ENCODE measurements around the gene ZNF23. TPM values are rescaled to one million over a fixed set of nuclear protein-coding genes. Genes with fewer than 3 reads are reported as not detected.

The ZNF23 gene
- total and polyA plus RNA-seq, 3 experiments from 2014 or later: 8.2 to 9.4 (median 9.2) TPM

DNA sequence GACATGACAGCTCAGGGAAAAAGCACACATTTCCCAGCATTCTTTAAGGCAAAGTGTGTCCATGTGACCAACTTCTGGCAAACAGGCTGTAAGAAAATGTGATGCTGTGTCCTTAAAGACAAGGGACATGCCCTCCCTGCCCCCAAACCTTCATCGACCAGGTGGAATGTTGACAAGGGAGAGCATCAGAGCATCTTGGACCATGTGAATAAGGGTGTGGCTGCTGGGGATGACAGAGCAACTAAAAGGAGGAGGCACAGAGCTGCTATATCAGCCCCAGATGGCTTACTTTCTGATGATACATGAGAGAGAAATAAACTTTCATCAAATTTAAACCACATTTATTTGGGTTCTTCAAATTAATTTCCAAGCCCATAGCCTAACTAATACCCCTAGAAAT is 2.2 kb upstream of the ZNF23 start:
- H3K36me3 Mint-ChIP-seq: peaks cover 0 to 9% (median 2%) of the 10 kb centered on the region in 3 donors
- peaks cover 9% of the 10 kb centered on the region for H3K4me1 ChIP-seq (ENCODE audit: insufficient read depth, low read length)
- H3K9me3 Mint-ChIP-seq: no peaks in the 10 kb centered on the region
- no peaks in the 10 kb centered on the region for H3K9me3 ChIP-seq (ENCODE audit: low read length)
- peaks cover 0 to 2% of the 10 kb centered on the region in 2 donors for H3K27me3 Mint-ChIP-seq
- H3K36me3 ChIP-seq (ENCODE audit: insufficient read depth, low read length): no peaks in the 10 kb centered on the region
- H3K4me3 Mint-ChIP-seq: peak overlapping the region in 2 of 7 donors; percentile 80 to 84
- POLR2A ChIA-PET: no interaction called here
- no peak for DNase-seq
- no peak overlapping the region for H3K27ac ChIP-seq (ENCODE audit: low read depth, low read length)
- H3K4me3 ChIP-seq (ENCODE audit: low read length): no peak overlapping the region
- H3K27ac Mint-ChIP-seq: peak overlapping the region in 1 of 8 donors; percentile 27
- no peaks in the 10 kb centered on the region for H3K27me3 ChIP-seq (ENCODE audit: insufficient read depth, low read length, poor library complexity, severe bottlenecking)
- H3K4me1 Mint-ChIP-seq: peaks cover 18 to 37% (median 32%) of the 10 kb centered on the region in 3 donors
- CTCF ChIA-PET: interaction anchor here (0.9 to 2.0 kb wide), 3 partner anchors 8 to 36 kb away, joined by 3 to 8 read pairs (median 5); no protein-coding TSS in a partner anchor

DNA sequence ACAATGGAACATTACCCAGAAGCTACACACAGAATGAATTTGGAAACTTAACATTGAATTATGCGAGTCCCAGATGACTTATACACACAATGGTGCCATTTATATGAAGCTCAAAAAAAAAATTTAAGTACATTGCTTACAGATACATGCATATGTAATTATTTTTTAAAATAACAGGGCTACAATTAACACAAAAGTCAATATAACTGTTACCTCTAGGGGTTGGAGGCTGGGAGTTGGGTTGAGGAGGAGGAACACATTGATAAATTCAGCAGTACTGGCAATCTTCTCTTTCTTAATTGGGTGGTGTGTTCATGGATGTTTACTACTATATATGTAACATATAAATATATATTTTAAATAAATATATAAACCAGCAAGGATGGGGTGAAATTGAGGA is 1.1 kb downstream of the ZNF23 start:
- Mint-ChIP-seq H3K9me3 (no peaks in the 10 kb centered on the region), H3K27me3 (no peaks in the 10 kb centered on the region), H3K4me3 (peak overlapping the region; percentile 87 to 99 (median 93)), H3K36me3 (peaks cover 3 to 18% (median 4%) of the 10 kb centered on the region in 3 donors), H3K27ac (peak overlapping the region in 4 of 8 donors; percentile 6 to 97 (median 80)), H3K4me1 (peaks cover 18 to 41% (median 32%) of the 10 kb centered on the region in 3 donors)
- Histone ChIP-seq H3K36me3 (ENCODE audit: insufficient read depth, low read length) (no peaks in the 10 kb centered on the region), H3K9me3 (ENCODE audit: low read length) (no peaks in the 10 kb centered on the region), H3K4me3 (ENCODE audit: low read length) (no peak overlapping the region), H3K27me3 (ENCODE audit: insufficient read depth, low read length, poor library complexity, severe bottlenecking) (no peaks in the 10 kb centered on the region), H3K4me1 (ENCODE audit: insufficient read depth, low read length) (peaks cover 9% of the 10 kb centered on the region), H3K27ac (ENCODE audit: low read depth, low read length) (no peak overlapping the region)
- ChIA-PET CTCF (interaction anchor here (0.8 kb wide), 1 partner anchor 23 kb away, joined by 3 read pairs; no protein-coding TSS in a partner anchor), POLR2A (no interaction called here)
- DNase-seq: no peak

DNA sequence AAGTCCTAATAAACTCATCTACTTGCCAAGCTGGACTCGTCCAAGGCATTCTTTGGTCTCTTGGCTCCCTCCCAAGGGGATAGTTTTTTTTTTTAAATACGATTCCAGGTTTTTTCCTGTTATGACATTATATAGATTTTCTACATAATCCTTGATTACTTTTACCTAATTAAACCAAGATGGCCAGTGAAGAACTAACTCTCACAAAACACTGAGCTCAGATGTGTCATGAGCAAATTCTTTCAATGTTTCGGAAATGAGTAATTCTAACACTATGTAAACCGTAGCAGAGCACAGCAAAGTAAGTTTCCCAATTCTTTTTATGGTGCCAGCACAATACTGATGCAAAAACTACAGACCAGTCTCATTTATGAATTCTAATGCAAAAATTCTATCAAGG is 1.8 kb downstream of the ZNF23 start:
- peaks cover 18 to 41% (median 32%) of the 10 kb centered on the region in 3 donors for H3K4me1 Mint-ChIP-seq
- no peaks in the 10 kb centered on the region for H3K9me3 Mint-ChIP-seq
- no peaks in the 10 kb centered on the region for H3K36me3 ChIP-seq (ENCODE audit: insufficient read depth, low read length)
- H3K4me3 ChIP-seq (ENCODE audit: low read length): no peak overlapping the region
- DNase-seq: no peak
- CTCF ChIA-PET: interaction anchor here (0.8 kb wide), 1 partner anchor 23 kb away, joined by 3 read pairs; no protein-coding TSS in a partner anchor
- H3K4me1 ChIP-seq (ENCODE audit: insufficient read depth, low read length): peaks cover 9% of the 10 kb centered on the region
- no peaks in the 10 kb centered on the region for H3K9me3 ChIP-seq (ENCODE audit: low read length)
- POLR2A ChIA-PET: no interaction called here
- no peaks in the 10 kb centered on the region for H3K27me3 Mint-ChIP-seq
- H3K27ac ChIP-seq (ENCODE audit: low read depth, low read length): no peak overlapping the region
- no peaks in the 10 kb centered on the region for H3K27me3 ChIP-seq (ENCODE audit: insufficient read depth, low read length, poor library complexity, severe bottlenecking)
- peaks cover 3 to 25% (median 11%) of the 10 kb centered on the region in 3 donors for H3K36me3 Mint-ChIP-seq
- peak overlapping the region in 6 of 7 donors; percentile 19 to 98 (median 64) for H3K4me3 Mint-ChIP-seq
- H3K27ac Mint-ChIP-seq: peak overlapping the region in 1 of 8 donors; percentile 65

DNA sequence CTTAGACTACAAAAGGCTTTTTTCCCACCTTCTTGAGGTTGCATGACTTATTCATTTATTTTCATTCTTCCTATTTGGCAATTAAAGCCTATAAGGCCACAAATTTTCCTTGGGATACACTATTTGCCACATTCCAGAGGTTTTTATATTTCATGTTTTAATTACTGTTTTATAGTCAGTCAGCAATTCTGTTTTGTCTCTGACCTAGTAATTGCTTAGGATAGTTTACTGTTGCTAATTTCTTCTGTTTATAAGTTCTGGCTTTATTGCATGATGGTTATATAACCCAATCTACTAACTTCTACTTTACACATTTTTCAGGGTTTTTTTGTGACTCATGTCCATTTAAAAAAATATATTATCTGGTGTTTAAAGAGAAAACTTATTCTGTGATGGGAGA is 2.5 kb downstream of the ZNF23 start:
- no peaks in the 10 kb centered on the region for H3K27me3 Mint-ChIP-seq
- H3K27me3 ChIP-seq (ENCODE audit: insufficient read depth, low read length, poor library complexity, severe bottlenecking): no peaks in the 10 kb centered on the region
- peaks cover 11 to 32% (median 18%) of the 10 kb centered on the region in 3 donors for H3K36me3 Mint-ChIP-seq
- peaks cover 0 to 3% (median 0%) of the 10 kb centered on the region in 5 donors for H3K9me3 Mint-ChIP-seq
- H3K27ac Mint-ChIP-seq: peak overlapping the region in 2 of 8 donors; percentile 50 to 65
- DNase-seq: no peak
- peaks cover 9% of the 10 kb centered on the region for H3K4me1 ChIP-seq (ENCODE audit: insufficient read depth, low read length)
- H3K36me3 ChIP-seq (ENCODE audit: insufficient read depth, low read length): no peaks in the 10 kb centered on the region
- H3K4me1 Mint-ChIP-seq: peaks cover 18 to 41% (median 32%) of the 10 kb centered on the region in 3 donors
- H3K4me3 Mint-ChIP-seq: peak overlapping the region in 2 of 7 donors; percentile 62 to 65
- ChIA-PET CTCF (no interaction called here), POLR2A (no interaction called here)
- H3K27ac ChIP-seq (ENCODE audit: low read depth, low read length): no peak overlapping the region
- H3K4me3 ChIP-seq (ENCODE audit: low read length): no peak overlapping the region
- no peaks in the 10 kb centered on the region for H3K9me3 ChIP-seq (ENCODE audit: low read length)

DNA sequence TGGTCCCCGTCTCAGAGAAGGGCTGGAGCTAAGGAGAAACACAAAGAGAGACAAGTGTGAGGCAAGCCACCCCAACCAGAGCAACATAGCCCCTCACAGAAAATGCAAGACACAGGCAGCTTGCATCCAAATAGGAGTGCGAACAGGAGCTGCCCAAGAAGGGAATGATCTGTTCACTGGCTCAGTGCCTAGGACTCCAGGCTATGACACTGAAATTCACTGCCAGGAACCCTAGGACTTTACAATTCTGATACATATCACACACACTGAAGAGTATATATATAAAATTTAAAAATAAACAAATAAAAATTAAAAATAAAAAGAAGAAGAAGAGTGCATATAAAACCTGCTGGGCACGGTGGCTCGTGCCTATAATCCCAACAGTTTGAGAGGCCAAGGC is 5.2 kb downstream of the ZNF23 start:
- DNase-seq: no peak
- Histone ChIP-seq H3K27ac (ENCODE audit: low read depth, low read length) (no peak overlapping the region), H3K4me1 (ENCODE audit: insufficient read depth, low read length) (peaks cover 5% of the 10 kb centered on the region), H3K4me3 (ENCODE audit: low read length) (no peak overlapping the region), H3K36me3 (ENCODE audit: insufficient read depth, low read length) (peaks cover 23% of the 10 kb centered on the region), H3K27me3 (ENCODE audit: insufficient read depth, low read length, poor library complexity, severe bottlenecking) (no peaks in the 10 kb centered on the region), H3K9me3 (ENCODE audit: low read length) (peaks cover 4% of the 10 kb centered on the region)
- H3K27me3 Mint-ChIP-seq: no peaks in the 10 kb centered on the region
- POLR2A ChIA-PET: no interaction called here
- no peak overlapping the region for H3K27ac Mint-ChIP-seq
- no peak overlapping the region for H3K4me3 Mint-ChIP-seq
- CTCF ChIA-PET: no interaction called here
- H3K9me3 Mint-ChIP-seq: peaks cover 7 to 21% (median 8%) of the 10 kb centered on the region in 5 donors
- peaks cover 32 to 55% (median 45%) of the 10 kb centered on the region in 3 donors for H3K36me3 Mint-ChIP-seq
- peaks cover 8 to 25% (median 20%) of the 10 kb centered on the region in 3 donors for H3K4me1 Mint-ChIP-seq

DNA sequence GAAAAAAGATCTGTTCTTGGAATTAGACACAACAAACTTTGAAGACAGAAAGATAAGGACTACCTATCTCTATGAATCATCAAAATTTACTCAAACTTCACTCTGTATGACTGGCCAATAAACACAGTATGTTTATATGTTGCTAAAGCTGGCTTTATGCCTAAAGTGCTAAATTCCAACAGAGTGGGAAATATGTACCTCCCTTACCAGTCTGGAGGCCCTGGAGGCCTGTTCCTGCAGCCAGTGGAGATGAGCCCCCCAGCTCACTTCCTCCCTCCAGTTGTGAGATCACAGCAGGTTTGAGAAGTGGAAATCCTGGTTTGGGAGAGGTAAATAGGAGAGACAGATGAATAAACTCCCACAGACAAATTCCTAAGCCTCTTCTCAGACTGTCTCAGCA is 9.0 kb downstream of the ZNF23 start:
- no peak for DNase-seq
- Mint-ChIP-seq H3K36me3 (peaks cover 53 to 89% (median 81%) of the 10 kb centered on the region in 3 donors), H3K27me3 (peaks cover 0 to 4% of the 10 kb centered on the region in 2 donors), H3K9me3 (peaks cover 31 to 58% (median 45%) of the 10 kb centered on the region in 5 donors), H3K4me1 (no peaks in the 10 kb centered on the region), H3K27ac (no peak overlapping the region), H3K4me3 (no peak overlapping the region)
- CTCF ChIA-PET: interaction anchor here (0.6 kb wide), 1 partner anchor 40 kb away, joined by 3 read pairs; no protein-coding TSS in a partner anchor
- peaks cover 58% of the 10 kb centered on the region for H3K36me3 ChIP-seq (ENCODE audit: insufficient read depth, low read length)
- H3K27ac ChIP-seq (ENCODE audit: low read depth, low read length): no peak overlapping the region
- POLR2A ChIA-PET: no interaction called here
- H3K4me1 ChIP-seq (ENCODE audit: insufficient read depth, low read length): no peaks in the 10 kb centered on the region
- no peak overlapping the region for H3K4me3 ChIP-seq (ENCODE audit: low read length)
- H3K9me3 ChIP-seq (ENCODE audit: low read length): peaks cover 25% of the 10 kb centered on the region
- no peaks in the 10 kb centered on the region for H3K27me3 ChIP-seq (ENCODE audit: insufficient read depth, low read length, poor library complexity, severe bottlenecking)

DNA sequence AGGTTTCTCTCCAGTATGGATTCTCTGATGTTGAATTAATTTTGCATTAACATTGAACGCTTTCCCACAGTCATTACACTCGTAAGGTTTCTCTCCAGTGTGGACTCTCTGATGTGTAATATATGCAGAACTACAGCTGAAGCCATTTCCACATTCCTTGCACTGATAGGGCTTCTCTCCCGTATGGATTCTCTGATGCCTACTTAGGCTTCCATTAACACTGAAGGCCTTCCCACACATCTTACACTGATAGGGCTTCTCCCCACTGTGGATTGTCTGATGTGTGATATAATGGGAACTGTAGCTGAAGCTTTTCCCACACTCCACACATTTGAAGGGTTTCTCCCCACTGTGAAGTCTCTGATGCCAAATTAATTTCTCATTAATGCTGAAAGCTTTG is 13.0 kb downstream of the ZNF23 start:
- Histone ChIP-seq H3K27ac (ENCODE audit: low read depth, low read length) (no peak overlapping the region), H3K4me3 (ENCODE audit: low read length) (no peak overlapping the region), H3K27me3 (ENCODE audit: insufficient read depth, low read length, poor library complexity, severe bottlenecking) (no peaks in the 10 kb centered on the region), H3K4me1 (ENCODE audit: insufficient read depth, low read length) (no peaks in the 10 kb centered on the region), H3K36me3 (ENCODE audit: insufficient read depth, low read length) (peaks cover 57% of the 10 kb centered on the region), H3K9me3 (ENCODE audit: low read length) (peaks cover 37% of the 10 kb centered on the region)
- Mint-ChIP-seq H3K27me3 (peaks cover 0 to 4% of the 10 kb centered on the region in 2 donors), H3K27ac (no peak overlapping the region), H3K4me3 (peak overlapping the region in 1 of 7 donors; percentile 65), H3K4me1 (no peaks in the 10 kb centered on the region), H3K36me3 (peaks cover 39 to 69% (median 68%) of the 10 kb centered on the region in 3 donors), H3K9me3 (peaks cover 44 to 91% (median 83%) of the 10 kb centered on the region in 5 donors)
- ChIA-PET CTCF (no interaction called here), POLR2A (no interaction called here)
- no peak for DNase-seq

DNA sequence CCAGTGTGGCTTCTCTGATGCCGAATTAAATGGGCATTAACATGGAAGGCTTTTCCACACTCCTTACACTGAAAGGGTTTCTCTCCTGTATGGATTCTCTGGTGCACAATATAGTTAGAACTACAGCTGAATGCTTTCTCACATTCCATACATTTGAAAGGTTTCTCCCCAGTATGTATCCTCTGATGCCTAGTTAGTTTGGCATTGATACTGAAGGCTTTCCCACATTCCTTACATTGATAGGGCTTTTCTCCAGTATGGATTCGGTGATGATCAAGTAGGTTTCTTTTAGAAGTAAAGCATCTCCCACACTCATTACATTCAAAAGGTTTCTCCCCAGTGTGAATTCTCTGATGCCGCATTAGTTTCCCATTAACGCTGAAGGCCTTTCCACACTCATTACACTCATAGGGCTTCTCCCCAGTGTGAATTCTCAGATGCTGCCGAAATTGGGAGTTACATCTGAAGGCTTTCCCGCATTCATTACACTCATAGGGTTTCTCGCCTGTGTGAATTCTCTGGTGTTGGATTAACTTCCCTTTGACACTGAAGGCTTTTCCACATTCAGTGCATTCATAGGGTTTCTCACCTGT is 13.7 kb downstream of the ZNF23 start:
- H3K27me3 Mint-ChIP-seq: peaks cover 0 to 4% of the 10 kb centered on the region in 2 donors
- no peak overlapping the region for H3K27ac Mint-ChIP-seq
- H3K4me3 Mint-ChIP-seq: no peak overlapping the region
- H3K9me3 Mint-ChIP-seq: peaks cover 44 to 92% (median 85%) of the 10 kb centered on the region in 5 donors
- Histone ChIP-seq H3K36me3 (ENCODE audit: insufficient read depth, low read length) (peaks cover 51% of the 10 kb centered on the region), H3K27ac (ENCODE audit: low read depth, low read length) (no peak overlapping the region), H3K4me1 (ENCODE audit: insufficient read depth, low read length) (no peaks in the 10 kb centered on the region), H3K27me3 (ENCODE audit: insufficient read depth, low read length, poor library complexity, severe bottlenecking) (no peaks in the 10 kb centered on the region), H3K4me3 (ENCODE audit: low read length) (no peak overlapping the region), H3K9me3 (ENCODE audit: low read length) (peaks cover 37% of the 10 kb centered on the region)
- H3K36me3 Mint-ChIP-seq: peaks cover 37 to 63% (median 62%) of the 10 kb centered on the region in 3 donors
- CTCF ChIA-PET: interaction anchor here (1.2 kb wide), 1 partner anchor 51 kb away, joined by 3 read pairs; no protein-coding TSS in a partner anchor
- no peak for DNase-seq
- no peaks in the 10 kb centered on the region for H3K4me1 Mint-ChIP-seq
- POLR2A ChIA-PET: no interaction called here

Measured in CD8-positive, alpha-beta memory T cell (primary cell).